GM12801 (cell line): Measurements from ENCODE around the gene TRIL.

Source experiments
- TF ChIP-seq, protein P1 (sequence below): IDR thresholded peaks from one replicate; pipeline ENCODE4 v1.5.1; 2011; ENCODE audit warnings: control low read depth; ENCODE audit not compliant: insufficient read length; ENCODE audit errors: extremely low read depth

The TRIL gene

DNA sequence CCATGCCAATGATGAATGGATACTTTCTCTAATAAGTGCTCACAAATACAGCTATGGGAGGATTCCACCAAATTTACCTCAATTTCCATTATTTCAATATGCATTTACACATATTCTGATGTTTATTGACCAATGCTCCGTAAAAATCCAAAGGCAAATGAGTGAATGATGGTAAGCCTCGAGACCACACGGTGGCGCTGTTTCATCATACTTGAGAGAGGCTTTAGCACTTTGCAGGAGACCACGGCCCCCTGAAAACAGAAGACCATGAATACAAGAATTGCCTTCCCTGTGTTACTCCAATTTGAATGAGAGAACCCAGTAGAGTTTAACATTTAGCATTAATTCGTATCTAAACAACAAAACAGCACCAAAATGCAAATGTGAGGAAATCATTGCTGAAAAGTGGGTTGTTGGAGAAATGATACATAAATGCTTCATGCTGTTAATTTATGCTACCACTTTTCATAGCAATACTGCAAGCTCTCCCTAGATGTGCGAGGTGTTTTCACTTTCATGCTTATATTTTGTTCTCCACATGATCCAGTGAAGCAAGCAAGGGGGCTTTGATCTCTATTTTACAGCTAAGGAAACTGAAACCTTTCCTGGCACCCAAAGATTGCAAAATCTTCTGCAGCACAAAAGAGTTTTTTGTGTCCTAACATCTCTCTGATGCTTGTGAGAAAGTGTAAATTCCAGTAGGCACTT, 35.4 kb downstream of the TRIL start:
- TF ChIP-seq, protein P1, sequence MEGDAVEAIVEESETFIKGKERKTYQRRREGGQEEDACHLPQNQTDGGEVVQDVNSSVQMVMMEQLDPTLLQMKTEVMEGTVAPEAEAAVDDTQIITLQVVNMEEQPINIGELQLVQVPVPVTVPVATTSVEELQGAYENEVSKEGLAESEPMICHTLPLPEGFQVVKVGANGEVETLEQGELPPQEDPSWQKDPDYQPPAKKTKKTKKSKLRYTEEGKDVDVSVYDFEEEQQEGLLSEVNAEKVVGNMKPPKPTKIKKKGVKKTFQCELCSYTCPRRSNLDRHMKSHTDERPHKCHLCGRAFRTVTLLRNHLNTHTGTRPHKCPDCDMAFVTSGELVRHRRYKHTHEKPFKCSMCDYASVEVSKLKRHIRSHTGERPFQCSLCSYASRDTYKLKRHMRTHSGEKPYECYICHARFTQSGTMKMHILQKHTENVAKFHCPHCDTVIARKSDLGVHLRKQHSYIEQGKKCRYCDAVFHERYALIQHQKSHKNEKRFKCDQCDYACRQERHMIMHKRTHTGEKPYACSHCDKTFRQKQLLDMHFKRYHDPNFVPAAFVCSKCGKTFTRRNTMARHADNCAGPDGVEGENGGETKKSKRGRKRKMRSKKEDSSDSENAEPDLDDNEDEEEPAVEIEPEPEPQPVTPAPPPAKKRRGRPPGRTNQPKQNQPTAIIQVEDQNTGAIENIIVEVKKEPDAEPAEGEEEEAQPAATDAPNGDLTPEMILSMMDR, result no peak

DNA sequence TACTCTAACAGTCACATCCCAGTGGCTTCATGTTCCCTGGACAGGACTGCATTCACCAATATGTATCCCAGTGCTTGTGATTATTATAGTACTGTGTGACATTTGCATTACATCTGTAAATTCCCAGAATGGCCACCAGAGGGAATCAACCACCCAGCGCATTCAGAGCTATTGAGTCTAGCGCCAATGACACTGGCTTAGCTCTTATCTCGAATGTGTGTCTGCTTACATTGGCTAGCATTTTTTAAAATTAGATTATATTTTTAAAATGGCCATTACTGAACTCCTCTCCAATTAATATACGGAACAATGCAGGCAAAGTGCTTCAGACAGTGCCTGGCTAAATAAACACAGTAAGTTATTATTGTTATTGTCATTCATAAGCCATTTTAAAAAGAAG, 36.3 kb downstream of the TRIL start:
- TF ChIP-seq, protein P1, result no peak

DNA sequence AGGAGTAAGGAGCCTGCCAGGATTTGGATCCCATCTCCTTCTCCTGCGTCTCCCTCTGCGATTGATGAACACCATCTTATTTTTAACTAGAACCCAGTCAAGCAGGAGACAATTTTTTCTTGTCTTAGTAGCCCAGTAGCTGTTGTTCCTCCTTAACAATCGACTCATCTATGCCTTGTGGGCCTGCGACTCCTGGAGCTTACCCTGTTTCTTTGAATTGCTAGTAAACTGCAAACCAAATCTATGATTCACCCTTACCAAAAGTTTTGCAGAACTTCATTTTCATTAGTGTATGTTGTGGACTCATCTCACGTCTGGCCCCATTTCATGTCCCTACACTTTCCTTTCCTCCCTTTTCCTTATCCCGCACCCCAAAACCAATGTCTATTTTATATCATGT, 37.7 kb downstream of the TRIL start:
- TF ChIP-seq, protein P1, result no peak

DNA sequence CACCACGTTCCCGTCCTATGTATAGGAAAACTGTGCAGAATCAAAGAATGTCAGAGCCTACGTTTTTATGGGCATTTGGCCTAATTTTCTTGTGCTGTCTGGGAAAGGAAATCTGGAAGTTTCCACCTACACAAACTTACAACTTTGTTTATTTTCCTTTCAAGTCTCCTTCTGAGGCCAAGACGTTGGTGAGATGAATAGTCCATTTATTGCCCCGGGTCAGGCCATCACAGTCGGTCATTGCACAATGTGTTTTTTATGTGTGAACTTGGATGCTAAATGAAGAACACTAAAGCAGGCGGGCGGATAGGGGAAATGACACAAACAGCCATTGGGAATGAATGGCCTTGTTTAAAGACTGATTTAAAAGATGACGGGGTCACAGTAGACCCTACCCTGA, 38.6 kb downstream of the TRIL start:
- TF ChIP-seq, protein P1, result no peak

DNA sequence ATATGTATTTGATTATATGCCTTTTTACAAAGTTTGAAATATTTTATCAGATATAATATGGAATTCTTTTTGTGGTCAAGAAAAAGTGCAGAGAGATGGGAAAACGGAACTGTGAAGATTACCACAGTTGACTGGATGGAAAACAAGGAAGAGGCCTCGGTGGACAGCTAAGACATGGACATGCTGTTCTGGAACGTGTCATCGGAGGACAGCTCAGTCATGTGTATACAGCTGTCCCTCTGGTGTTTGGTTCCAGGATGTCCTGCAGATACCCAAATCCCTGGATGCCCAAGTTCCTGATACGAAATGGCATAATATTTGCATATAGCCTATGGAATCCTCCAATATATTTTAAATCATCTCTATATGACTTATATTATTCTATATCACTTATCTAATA, 49.4 kb downstream of the TRIL start:
- TF ChIP-seq, protein P1, result no peak

DNA sequence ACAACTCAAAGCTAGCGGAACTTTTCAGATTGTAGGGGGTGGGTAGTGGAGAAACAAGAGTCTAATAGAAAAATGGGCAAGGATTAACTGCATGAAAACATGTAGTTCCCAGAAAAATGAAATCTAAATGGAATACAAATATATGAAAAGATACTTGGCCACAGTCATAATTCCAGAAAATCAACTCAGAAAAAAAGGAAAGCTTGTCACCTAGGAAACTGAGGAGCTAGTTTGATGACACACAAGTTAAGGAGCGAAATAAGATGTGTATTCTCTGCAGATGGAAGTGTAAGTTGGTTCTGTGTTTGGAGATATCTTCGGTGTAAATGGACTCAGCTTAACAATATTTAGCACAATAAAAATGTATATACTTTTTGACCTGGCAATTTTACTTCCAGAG, 52.7 kb downstream of the TRIL start:
- TF ChIP-seq, protein P1, result no peak

DNA sequence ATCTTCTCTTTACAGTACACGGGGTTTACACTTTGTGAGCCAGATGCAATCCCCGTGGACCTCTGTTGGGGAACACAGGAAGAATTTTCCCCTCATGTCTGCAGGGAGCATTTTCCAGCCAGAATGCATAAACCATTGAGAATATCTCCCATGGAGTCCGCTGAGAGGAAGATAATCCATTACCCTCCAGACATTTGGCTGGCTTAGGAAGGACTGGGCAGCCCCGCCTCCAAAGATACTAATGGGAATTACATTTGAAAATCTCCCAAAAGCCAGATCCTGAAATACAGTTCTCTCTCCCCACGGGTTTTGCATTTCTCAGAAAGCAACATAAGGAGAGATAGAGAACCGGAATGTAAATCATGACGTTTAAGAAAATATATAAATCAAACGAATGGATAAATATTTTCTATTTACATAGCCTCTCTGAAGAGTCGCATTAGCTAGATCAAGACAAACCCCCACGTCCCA, 53.5 kb downstream of the TRIL start:
- TF ChIP-seq, protein P1, result no peak
